HEK293 (cell line): Measurements from ENCODE around the gene KRTAP2-4.

Experiments used
- CTCF ChIA-PET: fragments of 350-600 bp; formaldehyde crosslinking; extraction: SDS; loops from one replicate; lab custom pipeline; 2021; ENCODE audit warnings: antibody characterized with exemption; lab: Yijun Ruan, JAX
- POLR2A ChIA-PET: fragments of 300-600 bp; formaldehyde crosslinking; extraction: SDS; loops from one replicate; lab custom pipeline; 2020; ENCODE audit warnings: antibody characterized with exemption, inconsistent platforms; lab: Yijun Ruan, JAX
- H3K27ac ChIP-seq: fragments of 200-500 bp; sonication (Bioruptor generic); 2 replicates; pipeline ENCODE4 v1.5.1; 2014; ENCODE audit warnings: low read depth, low read length, control low read depth, inconsistent platforms; ENCODE audit errors: extremely low read depth
- H3K36me3 ChIP-seq, 2 experiments: fragments of 200-500 bp in 1 of 2; sonication (Bioruptor generic) in 1 of 2; 1 replicate in 1 of 2; 2 replicates in 1 of 2; pipeline ENCODE4 v1.5.1; 2014 to 2017; ENCODE audit warnings: inconsistent platforms in 2 of 2, low read length in 2 of 2; ENCODE audit not compliant: control insufficient read depth in 2 of 2, insufficient read depth in 1 of 2
- H3K4me1 ChIP-seq: fragments of 200-500 bp; sonication (Bioruptor generic); 2 replicates; pipeline ENCODE4 v1.5.1; 2014; ENCODE audit warnings: mild to moderate bottlenecking, low read length, inconsistent platforms; ENCODE audit not compliant: control insufficient read depth, insufficient read depth
- H3K4me3 ChIP-seq: 2 replicates; pipeline ENCODE4 v1.5.1; 2011; ENCODE audit warnings: low read depth, mild to moderate bottlenecking, control low read depth, low read length, moderate library complexity
- H3K9me3 ChIP-seq: fragments of 200-500 bp; sonication (Bioruptor generic); 2 replicates; pipeline ENCODE4 v1.5.1; 2014; ENCODE audit warnings: low read depth, low read length, inconsistent platforms; ENCODE audit not compliant: control insufficient read depth, insufficient read depth
- BCL11B ChIP-seq: fragments of 450-650 bp; formaldehyde crosslinking; IDR thresholded peaks from 2 replicates; pipeline ENCODE4 v1.5.1; 2016; ENCODE audit warnings: low read depth, missing biosample characterization, missing genetic modification characterization
- CTCF ChIP-seq: fragments of 450-650 bp; formaldehyde crosslinking; IDR thresholded peaks from 2 replicates; pipeline ENCODE4 v1.5.1; 2016; ENCODE audit warnings: missing biosample characterization, missing genetic modification characterization
- EGR2 ChIP-seq: fragments of 450-650 bp; formaldehyde crosslinking; IDR thresholded peaks from 2 replicates; pipeline ENCODE4 v1.5.1; 2016; ENCODE audit warnings: low read depth, missing biosample characterization, missing genetic modification characterization
- KLF10 ChIP-seq: fragments of 450-650 bp; IDR thresholded peaks from 2 replicates; pipeline ENCODE4 v1.5.1; 2018; ENCODE audit warnings: missing biosample characterization, mild to moderate bottlenecking, missing genetic modification characterization
- MYNN ChIP-seq: fragments of 450-650 bp; formaldehyde crosslinking; IDR thresholded peaks from 2 replicates; pipeline ENCODE4 v1.5.1; 2016; ENCODE audit warnings: missing biosample characterization, missing genetic modification characterization, borderline replicate concordance
- RBAK ChIP-seq: fragments of 450-650 bp; formaldehyde crosslinking; IDR thresholded peaks from 2 replicates; pipeline ENCODE4 v1.5.1; 2016; ENCODE audit warnings: missing biosample characterization, missing genetic modification characterization
- SCRT2 ChIP-seq: fragments of 450-650 bp; formaldehyde crosslinking; IDR thresholded peaks from 2 replicates; pipeline ENCODE4 v1.5.1; 2016; ENCODE audit warnings: missing biosample characterization, missing genetic modification characterization
- SP3 ChIP-seq: fragments of 450-650 bp; formaldehyde crosslinking; IDR thresholded peaks from 2 replicates; pipeline ENCODE4 v1.5.1; 2016; ENCODE audit warnings: missing biosample characterization, missing genetic modification characterization
- WT1 ChIP-seq: fragments of 450-650 bp; formaldehyde crosslinking; IDR thresholded peaks from 2 replicates; pipeline ENCODE4 v1.5.1; 2016; ENCODE audit warnings: missing biosample characterization, missing genetic modification characterization
- YY2 ChIP-seq: fragments of 450-650 bp; formaldehyde crosslinking; IDR thresholded peaks from 2 replicates; pipeline ENCODE4 v1.5.1; 2016; ENCODE audit warnings: missing biosample characterization, missing genetic modification characterization
- ZNF175 ChIP-seq: fragments of 450-650 bp; formaldehyde crosslinking; IDR thresholded peaks from 2 replicates; pipeline ENCODE4 v1.5.1; 2016; ENCODE audit warnings: missing biosample characterization, missing genetic modification characterization
- ZNF221 ChIP-seq: fragments of 450-650 bp; formaldehyde crosslinking; IDR thresholded peaks from 2 replicates; pipeline ENCODE4 v1.5.1; 2017; ENCODE audit warnings: missing biosample characterization, missing genetic modification characterization, borderline replicate concordance
- ZNF266 ChIP-seq: fragments of 450-650 bp; formaldehyde crosslinking; IDR thresholded peaks from 2 replicates; pipeline ENCODE4 v1.5.1; 2016; ENCODE audit warnings: missing biosample characterization, missing genetic modification characterization, low read depth
- ZNF274 ChIP-seq, 2 experiments: fragments of 200-500 bp in 1 of 2; fragments of 450-650 bp in 1 of 2; sonication (Bioruptor generic) in 1 of 2; formaldehyde crosslinking in 1 of 2; IDR thresholded peaks; 2 replicates each; pipeline versions ENCODE4 v1.5.1 to v1.6.1; 2014 to 2016; ENCODE audit warnings: borderline replicate concordance in 1 of 2, inconsistent platforms in 1 of 2, low read length in 1 of 2, missing biosample characterization in 1 of 2, missing genetic modification characterization in 1 of 2
- ZNF311 ChIP-seq: fragments of 450-650 bp; formaldehyde crosslinking; IDR thresholded peaks from 2 replicates; pipeline ENCODE4 v1.5.1; 2017; ENCODE audit warnings: missing biosample characterization, missing genetic modification characterization, borderline replicate concordance
- ZNF324 ChIP-seq: fragments of 450-650 bp; formaldehyde crosslinking; IDR thresholded peaks from 2 replicates; pipeline ENCODE4 v1.5.1; 2016; ENCODE audit warnings: missing biosample characterization, missing genetic modification characterization
- ZNF362 ChIP-seq: fragments of 450-650 bp; formaldehyde crosslinking; IDR thresholded peaks from 2 replicates; pipeline ENCODE4 v1.5.1; 2016; ENCODE audit warnings: missing biosample characterization, missing genetic modification characterization
- ZNF660 ChIP-seq: fragments of 450-650 bp; IDR thresholded peaks from 2 replicates; pipeline ENCODE4 v1.5.1; 2018; ENCODE audit warnings: missing biosample characterization, mild to moderate bottlenecking, missing genetic modification characterization
- ZNF670 ChIP-seq: fragments of 450-650 bp; formaldehyde crosslinking; IDR thresholded peaks from 2 replicates; pipeline ENCODE4 v1.5.1; 2016; ENCODE audit warnings: missing biosample characterization, missing genetic modification characterization, low read depth
- ZNF785 ChIP-seq: fragments of 450-650 bp; formaldehyde crosslinking; IDR thresholded peaks from 2 replicates; pipeline ENCODE4 v1.5.1; 2016; ENCODE audit warnings: missing biosample characterization, missing genetic modification characterization
- ZNF830 ChIP-seq: fragments of 450-650 bp; IDR thresholded peaks from 2 replicates; pipeline ENCODE4 v1.5.0; 2018; ENCODE audit warnings: missing biosample characterization, missing genetic modification characterization, low read depth, mild to moderate bottlenecking, moderate library complexity
- ZSCAN16 ChIP-seq: fragments of 450-650 bp; formaldehyde crosslinking; IDR thresholded peaks from 2 replicates; pipeline ENCODE4 v1.5.1; 2016; ENCODE audit warnings: missing biosample characterization, missing genetic modification characterization
- ZSCAN23 ChIP-seq: fragments of 450-650 bp; formaldehyde crosslinking; IDR thresholded peaks from 2 replicates; pipeline ENCODE4 v1.5.1; 2016; ENCODE audit warnings: missing biosample characterization, missing genetic modification characterization
- ZXDB ChIP-seq: fragments of 450-650 bp; formaldehyde crosslinking; IDR thresholded peaks from 2 replicates; pipeline ENCODE4 v1.5.1; 2016; ENCODE audit warnings: missing biosample characterization, missing genetic modification characterization
- TF ChIP-seq, protein P1 (sequence below): fragments of 450-650 bp; formaldehyde crosslinking; IDR thresholded peaks from 2 replicates; pipeline ENCODE4 v1.5.0; 2017; ENCODE audit warnings: missing biosample characterization, missing genetic modification characterization, borderline replicate concordance
- TF ChIP-seq, protein P2 (sequence below): fragments of 450-650 bp; formaldehyde crosslinking; IDR thresholded peaks from 2 replicates; pipeline ENCODE4 v1.5.1; 2016; ENCODE audit warnings: missing biosample characterization, missing genetic modification characterization
- TF ChIP-seq, protein P3 (sequence below): fragments of 450-650 bp; formaldehyde crosslinking; IDR thresholded peaks from 2 replicates; pipeline ENCODE4 v1.5.1; 2016; ENCODE audit warnings: missing biosample characterization, missing genetic modification characterization
- TF ChIP-seq, protein P4 (sequence below): fragments of 450-650 bp; formaldehyde crosslinking; IDR thresholded peaks from 2 replicates; pipeline ENCODE4 v1.5.1; 2016; ENCODE audit warnings: missing biosample characterization, missing genetic modification characterization

Gene KRTAP2-4

GRCh38 chr17:41019415-41019814 lies 46.3 kb downstream of the KRTAP2-4 start (continued):
- TF ChIP-seq, protein P1, sequence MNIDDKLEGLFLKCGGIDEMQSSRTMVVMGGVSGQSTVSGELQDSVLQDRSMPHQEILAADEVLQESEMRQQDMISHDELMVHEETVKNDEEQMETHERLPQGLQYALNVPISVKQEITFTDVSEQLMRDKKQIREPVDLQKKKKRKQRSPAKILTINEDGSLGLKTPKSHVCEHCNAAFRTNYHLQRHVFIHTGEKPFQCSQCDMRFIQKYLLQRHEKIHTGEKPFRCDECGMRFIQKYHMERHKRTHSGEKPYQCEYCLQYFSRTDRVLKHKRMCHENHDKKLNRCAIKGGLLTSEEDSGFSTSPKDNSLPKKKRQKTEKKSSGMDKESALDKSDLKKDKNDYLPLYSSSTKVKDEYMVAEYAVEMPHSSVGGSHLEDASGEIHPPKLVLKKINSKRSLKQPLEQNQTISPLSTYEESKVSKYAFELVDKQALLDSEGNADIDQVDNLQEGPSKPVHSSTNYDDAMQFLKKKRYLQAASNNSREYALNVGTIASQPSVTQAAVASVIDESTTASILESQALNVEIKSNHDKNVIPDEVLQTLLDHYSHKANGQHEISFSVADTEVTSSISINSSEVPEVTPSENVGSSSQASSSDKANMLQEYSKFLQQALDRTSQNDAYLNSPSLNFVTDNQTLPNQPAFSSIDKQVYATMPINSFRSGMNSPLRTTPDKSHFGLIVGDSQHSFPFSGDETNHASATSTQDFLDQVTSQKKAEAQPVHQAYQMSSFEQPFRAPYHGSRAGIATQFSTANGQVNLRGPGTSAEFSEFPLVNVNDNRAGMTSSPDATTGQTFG (tag by site-specific recombination): no peak
- TF ChIP-seq SCRT2: no peak
- no peak for TF ChIP-seq CTCF (tag by site-specific recombination)
- TF ChIP-seq RBAK: no peak
- TF ChIP-seq ZNF830 (tag by site-specific recombination): no peak
- no peak for TF ChIP-seq ZNF670 (tag by site-specific recombination)
- no peak for TF ChIP-seq MYNN
- TF ChIP-seq ZNF274 (IDR thresholded peaks at IDR 0.05; ENCODE audit: low read length): no peak
- no peak for TF ChIP-seq ZNF274 (tag by site-specific recombination; IDR thresholded peaks at IDR 0.05; ENCODE audit: borderline replicate concordance)
- TF ChIP-seq, protein P2, sequence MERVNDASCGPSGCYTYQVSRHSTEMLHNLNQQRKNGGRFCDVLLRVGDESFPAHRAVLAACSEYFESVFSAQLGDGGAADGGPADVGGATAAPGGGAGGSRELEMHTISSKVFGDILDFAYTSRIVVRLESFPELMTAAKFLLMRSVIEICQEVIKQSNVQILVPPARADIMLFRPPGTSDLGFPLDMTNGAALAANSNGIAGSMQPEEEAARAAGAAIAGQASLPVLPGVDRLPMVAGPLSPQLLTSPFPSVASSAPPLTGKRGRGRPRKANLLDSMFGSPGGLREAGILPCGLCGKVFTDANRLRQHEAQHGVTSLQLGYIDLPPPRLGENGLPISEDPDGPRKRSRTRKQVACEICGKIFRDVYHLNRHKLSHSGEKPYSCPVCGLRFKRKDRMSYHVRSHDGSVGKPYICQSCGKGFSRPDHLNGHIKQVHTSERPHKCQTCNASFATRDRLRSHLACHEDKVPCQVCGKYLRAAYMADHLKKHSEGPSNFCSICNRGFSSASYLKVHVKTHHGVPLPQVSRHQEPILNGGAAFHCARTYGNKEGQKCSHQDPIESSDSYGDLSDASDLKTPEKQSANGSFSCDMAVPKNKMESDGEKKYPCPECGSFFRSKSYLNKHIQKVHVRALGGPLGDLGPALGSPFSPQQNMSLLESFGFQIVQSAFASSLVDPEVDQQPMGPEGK (tag by site-specific recombination): no peak
- no peak for TF ChIP-seq ZSCAN23 (tag by site-specific recombination)
- no peak for TF ChIP-seq ZNF785 (tag by site-specific recombination)
- TF ChIP-seq, protein P3, sequence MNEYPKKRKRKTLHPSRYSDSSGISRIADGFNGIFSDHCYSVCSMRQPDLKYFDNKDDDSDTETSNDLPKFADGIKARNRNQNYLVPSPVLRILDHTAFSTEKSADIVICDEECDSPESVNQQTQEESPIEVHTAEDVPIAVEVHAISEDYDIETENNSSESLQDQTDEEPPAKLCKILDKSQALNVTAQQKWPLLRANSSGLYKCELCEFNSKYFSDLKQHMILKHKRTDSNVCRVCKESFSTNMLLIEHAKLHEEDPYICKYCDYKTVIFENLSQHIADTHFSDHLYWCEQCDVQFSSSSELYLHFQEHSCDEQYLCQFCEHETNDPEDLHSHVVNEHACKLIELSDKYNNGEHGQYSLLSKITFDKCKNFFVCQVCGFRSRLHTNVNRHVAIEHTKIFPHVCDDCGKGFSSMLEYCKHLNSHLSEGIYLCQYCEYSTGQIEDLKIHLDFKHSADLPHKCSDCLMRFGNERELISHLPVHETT (tag by site-specific recombination): no peak
- TF ChIP-seq ZNF311 (tag by site-specific recombination): no peak
- no peak for TF ChIP-seq BCL11B (tag by site-specific recombination)
- TF ChIP-seq ZNF324 (tag by site-specific recombination): no peak
- no peak for TF ChIP-seq ZNF221 (tag by site-specific recombination)

DNA sequence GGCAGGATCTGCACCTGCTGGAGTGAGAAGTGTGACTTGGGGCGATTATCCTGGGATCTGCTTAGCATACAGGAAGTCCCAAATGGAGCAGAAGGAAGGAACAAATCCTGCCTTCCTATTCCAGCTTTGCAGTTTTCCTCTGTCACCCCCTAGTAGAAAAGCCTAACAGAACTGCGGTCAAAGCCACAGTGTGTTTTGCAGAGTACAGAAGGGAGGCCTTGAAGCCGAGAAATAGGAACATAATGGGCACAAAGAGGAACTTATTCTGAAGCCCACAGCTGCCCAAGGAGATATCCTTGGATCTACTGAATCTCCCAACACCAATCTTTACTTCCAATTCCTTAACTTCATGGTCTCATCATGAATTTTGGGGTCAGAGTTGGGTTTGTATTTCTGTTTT lies 47.1 kb downstream of the KRTAP2-4 start:
- CTCF ChIA-PET: interaction anchor here (0.7 kb wide), 1 partner anchor 294 kb away, joined by 3 read pairs; no protein-coding TSS in a partner anchor
- Histone ChIP-seq H3K4me1 (no peaks in the 10 kb centered on the region), H3K4me3 (no peak overlapping the region), H3K27ac (no peak overlapping the region), H3K9me3 (no peaks in the 10 kb centered on the region), H3K36me3 (no peaks in the 10 kb centered on the region)
- POLR2A ChIA-PET: no interaction called here
- no peak for TF ChIP-seq ZNF660 (tag by site-specific recombination)
- TF ChIP-seq, protein P4, sequence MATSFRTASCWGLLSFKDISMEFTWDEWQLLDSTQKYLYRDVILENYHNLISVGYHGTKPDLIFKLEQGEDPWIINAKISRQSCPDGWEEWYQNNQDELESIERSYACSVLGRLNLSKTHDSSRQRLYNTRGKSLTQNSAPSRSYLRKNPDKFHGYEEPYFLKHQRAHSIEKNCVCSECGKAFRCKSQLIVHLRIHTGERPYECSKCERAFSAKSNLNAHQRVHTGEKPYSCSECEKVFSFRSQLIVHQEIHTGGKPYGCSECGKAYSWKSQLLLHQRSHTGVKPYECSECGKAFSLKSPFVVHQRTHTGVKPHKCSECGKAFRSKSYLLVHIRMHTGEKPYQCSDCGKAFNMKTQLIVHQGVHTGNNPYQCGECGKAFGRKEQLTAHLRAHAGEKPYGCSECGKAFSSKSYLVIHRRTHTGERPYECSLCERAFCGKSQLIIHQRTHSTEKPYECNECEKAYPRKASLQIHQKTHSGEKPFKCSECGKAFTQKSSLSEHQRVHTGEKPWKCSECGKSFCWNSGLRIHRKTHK (tag by site-specific recombination): no peak
- TF ChIP-seq ZNF175 (tag by site-specific recombination): no peak
- TF ChIP-seq MYNN: no peak
- TF ChIP-seq SP3 (tag by site-specific recombination): no peak
- TF ChIP-seq WT1 (tag by site-specific recombination): no peak
- TF ChIP-seq EGR2: no peak
- no peak for TF ChIP-seq ZSCAN16 (tag by site-specific recombination)
- no peak for TF ChIP-seq ZNF266
- no peak for TF ChIP-seq KLF10 (tag by site-specific recombination)
- no peak for TF ChIP-seq ZXDB
- TF ChIP-seq ZNF362 (tag by site-specific recombination): no peak
- no peak for TF ChIP-seq YY2
